Tibial artery (tissue), 4 donors: ENCODE measurements around the gene TRAPPC5.

Experiments used
- DNase-seq, 2 donors: peaks; one replicate each; pipeline ENCODE4 v3.0.0-alpha.2; 2019
- H3K27ac ChIP-seq, 2 donors: fragments of 200-600 bp; sonication (generic) in 1 of 2; 1 replicate in 1 of 2; 2 replicates in 1 of 2; pipeline ENCODE4 v1.5.1; 2018 to 2019; ENCODE audit warnings: mild to moderate bottlenecking in 1 of 2
- H3K27me3 ChIP-seq, 2 donors: fragments of 200-600 bp; sonication (generic) in 1 of 2; one replicate each; pipeline versions ENCODE4 v1.5.1 to v1.6.0; 2016 to 2019
- H3K36me3 ChIP-seq, 3 donors: fragments of 200-600 bp; sonication (generic) in 2 of 3; one replicate each; pipeline ENCODE4 v1.5.1; 2016 to 2019; ENCODE audit warnings: mild to moderate bottlenecking in 2 of 3
- H3K4me1 ChIP-seq, 4 donors: fragments of 200-600 bp; sonication (generic) in 2 of 4; 1 replicate in 3 of 4; 2 replicates in 1 of 4; pipeline ENCODE4 v1.5.1; 2016 to 2019
- H3K4me3 ChIP-seq, 2 donors: fragments of 200-600 bp; sonication (generic) in 1 of 2; 1 replicate in 1 of 2; 2 replicates in 1 of 2; pipeline ENCODE4 v1.5.1; 2018 to 2019; ENCODE audit warnings: mild to moderate bottlenecking in 2 of 2
- H3K9me3 ChIP-seq, 3 donors: fragments of 200-600 bp; sonication (generic) in 1 of 3; one replicate each; pipeline ENCODE4 v1.5.1; 2016 to 2019
- CTCF ChIP-seq, 2 experiments: fragments of 200-600 bp in 1 of 2; fragments of 450-650 bp in 1 of 2; IDR thresholded peaks; one replicate each; pipeline ENCODE4 v1.5.1; 2017 to 2019; ENCODE audit warnings: antibody characterized with exemption in 2 of 2, mild to moderate bottlenecking in 1 of 2, moderate library complexity in 1 of 2
- intact Hi-C: fragments of 100-400 bp; cut with DNase I; formaldehyde crosslinking; loops from one replicate; pipeline ENCODE4 v1.15.0; 2023; ENCODE audit warnings: low total_unique reads

The TRAPPC5 gene

GRCh38 chr19:7729211-7729610, 48.6 kb downstream of the TRAPPC5 start:
- peaks cover 0 to 54% of the 10 kb centered on the region in 2 donors for H3K27me3 ChIP-seq
- H3K4me3 ChIP-seq = no peak overlapping the region
- H3K27ac ChIP-seq = no peak overlapping the region
- no peak for TF ChIP-seq CTCF (IDR thresholded peaks at IDR 0.05)
- no peak for DNase-seq
- H3K9me3 ChIP-seq = no peaks in the 10 kb centered on the region
- intact Hi-C loops = no loop called here
- H3K4me1 ChIP-seq = no peaks in the 10 kb centered on the region
- H3K36me3 ChIP-seq = no peaks in the 10 kb centered on the region

GRCh38 chr19:7729831-7730285, 49.2 kb downstream of the TRAPPC5 start:
- Histone ChIP-seq H3K27me3 (peaks cover 0 to 54% of the 10 kb centered on the region in 2 donors), H3K9me3 (no peaks in the 10 kb centered on the region), H3K4me3 (no peak overlapping the region), H3K4me1 (no peaks in the 10 kb centered on the region), H3K27ac (no peak overlapping the region), H3K36me3 (no peaks in the 10 kb centered on the region)
- no peak for DNase-seq
- no peak for TF ChIP-seq CTCF (IDR thresholded peaks at IDR 0.05)
- intact Hi-C loops = no loop called here

GRCh38 chr19:7730286-7731217, 49.9 kb downstream of the TRAPPC5 start:
- no peaks in the 10 kb centered on the region for H3K36me3 ChIP-seq
- intact Hi-C loops = no loop called here
- DNase-seq = no peak
- H3K4me1 ChIP-seq = no peaks in the 10 kb centered on the region
- no peak overlapping the region for H3K27ac ChIP-seq
- no peak overlapping the region for H3K4me3 ChIP-seq
- peaks cover 0 to 51% of the 10 kb centered on the region in 2 donors for H3K27me3 ChIP-seq
- no peak for TF ChIP-seq CTCF (IDR thresholded peaks at IDR 0.05)
- H3K9me3 ChIP-seq = no peaks in the 10 kb centered on the region

GRCh38 chr19:7731218-7731595, 50.6 kb downstream of the TRAPPC5 start:
- no peaks in the 10 kb centered on the region for H3K9me3 ChIP-seq
- H3K27ac ChIP-seq = no peak overlapping the region
- DNase-seq = no peak
- no peak for TF ChIP-seq CTCF (IDR thresholded peaks at IDR 0.05)
- H3K36me3 ChIP-seq = no peaks in the 10 kb centered on the region
- H3K27me3 ChIP-seq = peaks cover 0 to 51% of the 10 kb centered on the region in 2 donors
- H3K4me3 ChIP-seq = no peak overlapping the region
- intact Hi-C loops = no loop called here
- H3K4me1 ChIP-seq = no peaks in the 10 kb centered on the region

GRCh38 chr19:7731615-7732014, 51.0 kb downstream of the TRAPPC5 start:
- no peak for DNase-seq
- intact Hi-C loops = no loop called here
- no peaks in the 10 kb centered on the region for H3K36me3 ChIP-seq
- TF ChIP-seq CTCF (IDR thresholded peaks at IDR 0.05) = no peak
- no peak overlapping the region for H3K4me3 ChIP-seq
- no peaks in the 10 kb centered on the region for H3K9me3 ChIP-seq
- no peaks in the 10 kb centered on the region for H3K4me1 ChIP-seq
- peaks cover 0 to 51% of the 10 kb centered on the region in 2 donors for H3K27me3 ChIP-seq
- H3K27ac ChIP-seq = no peak overlapping the region
